Islet of Langerhans (tissue), 1 donor: Measurements from ENCODE around the gene TANC2.
A peak's percentile ranks its signal among the peaks of the same experiment; 100 is the strongest.

Experiments used
- FAIRE-seq: peaks from one replicate; lab custom pipeline; 2011; peaks lifted over from hg19 to GRCh38; lab: Jason Lieb, UNC

TANC2 gene

GRCh38 chr17:63002625-63003024 is 36.6 kb downstream of the TANC2 start:
- FAIRE-seq: no peak

- FAIRE-seq: peak; percentile 9
These were observed 49.8 kb downstream of the TANC2 start for GRCh38 chr17:63015824-63016223.
